Gastroesophageal sphincter (tissue), 3 donors: Measurements from ENCODE around the gene BAHCC1.

Experiments used
- CTCF ChIP-seq, 4 experiments: fragments of 200-600 bp in 2 of 4; fragments of 450-650 bp in 2 of 4; sonication (generic) in 1 of 4; IDR thresholded peaks; one replicate each; pipeline ENCODE4 v1.5.1; 2017 to 2019; ENCODE audit warnings: antibody characterized with exemption in 4 of 4, mild to moderate bottlenecking in 2 of 4, moderate library complexity in 2 of 4
- POLR2A ChIP-seq, 2 donors: fragments of 450-650 bp; IDR thresholded peaks; one replicate each; pipeline ENCODE4 v1.6.1; 2017; ENCODE audit warnings: antibody characterized with exemption in 2 of 2, mild to moderate bottlenecking in 2 of 2, moderate library complexity in 1 of 2
- POLR2AphosphoS5 ChIP-seq: sonication (generic); formaldehyde crosslinking; IDR thresholded peaks from one replicate; pipeline ENCODE4 v1.6.1; 2017; ENCODE audit warnings: antibody characterized with exemption

DNA sequence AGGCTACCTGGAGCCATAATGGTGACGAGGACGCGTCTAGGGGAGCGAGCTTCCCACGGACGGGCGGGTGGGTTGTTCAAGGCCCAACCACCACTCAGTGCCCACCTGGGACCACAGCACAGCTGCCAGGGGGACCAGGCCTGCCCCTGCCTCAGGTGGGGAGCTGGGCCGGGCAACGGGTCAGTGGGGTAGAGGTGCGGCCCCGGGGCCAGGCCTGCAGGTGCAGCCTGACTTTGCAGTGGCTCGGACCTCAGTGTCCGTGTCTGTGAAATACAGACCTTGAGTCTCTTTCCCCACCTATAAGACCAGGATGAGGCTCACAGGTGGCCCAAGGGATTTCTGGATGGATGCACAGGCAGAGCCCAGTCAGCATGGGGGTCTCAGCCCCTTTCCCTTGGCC, 74.0 kb downstream of the BAHCC1 start:
- TF ChIP-seq POLR2A (IDR thresholded peaks at IDR 0.05) (no peak), CTCF (IDR thresholded peaks at IDR 0.05) (no peak), POLR2AphosphoS5 (no peak)
